Bronchial epithelial cell (primary cell): ENCODE data around the gene CRCP. TPM values are rescaled to one million over a fixed set of nuclear protein-coding genes. Genes with fewer than 3 reads are reported as not detected.
"Not testable (repeated sequence)": the region's sequence is repeated elsewhere in the genome, so short reads cannot be mapped to it uniquely, and the experiment has no call there.

Experiments
- DNase-seq: peaks from one replicate; pipeline ENCODE4 v3.0.0-alpha.2; 2010; ENCODE audit warnings: low read depth
- FAIRE-seq: peaks from 2 replicates; lab custom pipeline; 2011; peaks lifted over from hg19 to GRCh38; lab: Jason Lieb, UNC
- H3K27me3 ChIP-seq: 2 replicates; pipeline ENCODE4 v1.5.1; 2011; ENCODE audit warnings: low read length; ENCODE audit not compliant: control insufficient read depth, insufficient read depth
- H3K36me3 ChIP-seq: 2 replicates; pipeline ENCODE4 v1.5.1; 2011; ENCODE audit warnings: low read length; ENCODE audit not compliant: control insufficient read depth, insufficient read depth
- H3K4me3 ChIP-seq: 2 replicates; pipeline ENCODE4 v1.5.1; 2011; ENCODE audit warnings: mild to moderate bottlenecking, low read depth, low read length, control low read depth
- CTCF ChIP-seq: IDR thresholded peaks from 2 replicates; pipeline ENCODE4 v1.5.1; 2011; ENCODE audit warnings: mild to moderate bottlenecking, moderate library complexity, low read length, control low read depth, inconsistent platforms; ENCODE audit not compliant: insufficient read depth, severe bottlenecking
- total RNA-seq: library from RNA; depleted of rRNA; stranded (reverse); fragments of >200 nt; gene quantifications from 2 replicates; pipeline ENCODE4 v1.2.1, GENCODE V29; 2014

The CRCP gene
- total RNA-seq, 1 donor from 2014 or later: 45.0 TPM

GRCh38 chr7:66170309-66171231 lies 55.9 kb downstream of the CRCP start:
- Histone ChIP-seq H3K4me3 (no peak overlapping the region), H3K36me3 (no peaks in the 10 kb centered on the region), H3K27me3 (no peaks in the 10 kb centered on the region)
- DNase-seq (no peak), FAIRE-seq (no peak)
- TF ChIP-seq CTCF: no peak

GRCh38 chr7:66172536-66173401 lies 58.1 kb downstream of the CRCP start:
- not testable (repeated sequence) for H3K27me3 ChIP-seq, H3K36me3 ChIP-seq, H3K4me3 ChIP-seq, FAIRE-seq, DNase-seq

- no peak for FAIRE-seq
- no peak for DNase-seq
- H3K27me3 ChIP-seq: no peaks in the 10 kb centered on the region
- H3K36me3 ChIP-seq: no peaks in the 10 kb centered on the region
- no peak overlapping the region for H3K4me3 ChIP-seq
- TF ChIP-seq CTCF: no peak
These were observed 59.2 kb downstream of the CRCP start for GRCh38 chr7:66173856-66174255.

GRCh38 chr7:66175006-66175405 lies 60.4 kb downstream of the CRCP start:
- not testable (repeated sequence) for FAIRE-seq, DNase-seq, H3K4me3 ChIP-seq, H3K36me3 ChIP-seq, H3K27me3 ChIP-seq

DNA sequence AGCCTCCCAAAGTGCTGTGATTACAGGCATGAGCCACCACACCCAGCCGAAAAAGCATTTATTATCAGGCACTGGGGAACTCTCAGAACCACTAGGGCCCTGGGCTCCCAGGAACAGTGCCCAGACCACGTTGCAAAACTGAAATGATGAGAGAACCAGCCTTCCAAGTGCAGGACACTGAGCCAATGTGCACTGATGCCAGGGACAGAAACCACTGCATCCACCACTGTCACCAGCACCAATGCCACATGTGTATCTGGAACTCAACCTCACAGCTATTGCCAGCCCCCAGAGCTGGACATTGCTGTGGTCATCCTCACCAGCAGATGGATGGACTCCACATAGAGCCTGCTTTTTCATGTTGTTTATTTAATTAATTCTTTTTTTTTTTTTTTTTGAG lies 62.3 kb downstream of the CRCP start:
- Histone ChIP-seq H3K4me3 (no peak overlapping the region), H3K36me3 (no peaks in the 10 kb centered on the region), H3K27me3 (no peaks in the 10 kb centered on the region)
- FAIRE-seq (no peak), DNase-seq (no peak)
- TF ChIP-seq CTCF: no peak

GRCh38 chr7:66178258-66178657 lies 63.6 kb downstream of the CRCP start:
- Histone ChIP-seq H3K27me3 (no peaks in the 10 kb centered on the region), H3K36me3 (no peaks in the 10 kb centered on the region), H3K4me3 (no peak overlapping the region)
- FAIRE-seq (no peak), DNase-seq (no peak)
- no peak for TF ChIP-seq CTCF
